HG02678 (cell line): ENCODE data around the gene PCDH9.

Source experiments
- ATAC-seq: cut with Tn5 transposase; IDR thresholded peaks from one replicate; pipeline ENCODE4 v1.9.1; 2021; ENCODE audit warnings: mild to moderate bottlenecking, moderate library complexity; ENCODE audit not compliant: unreplicated experiment

PCDH9 gene

GRCh38 chr13:67167420-67167819 lies 62.7 kb downstream of the PCDH9 start:
- ATAC-seq: no peak

- no peak for ATAC-seq
Observed at GRCh38 chr13:67161176-67161575, 69.0 kb downstream of the PCDH9 start.

- ATAC-seq: no peak
Observed at GRCh38 chr13:67158903-67159302, 71.2 kb downstream of the PCDH9 start.

- no peak for ATAC-seq
Observed at GRCh38 chr13:67156723-67157060, 73.4 kb downstream of the PCDH9 start.

GRCh38 chr13:67155898-67156722 lies 74.0 kb downstream of the PCDH9 start:
- ATAC-seq: no peak

GRCh38 chr13:67152085-67152484 lies 78.1 kb downstream of the PCDH9 start:
- no peak for ATAC-seq

GRCh38 chr13:67151652-67152051 lies 78.5 kb downstream of the PCDH9 start:
- ATAC-seq: no peak

GRCh38 chr13:67150608-67151007 lies 79.5 kb downstream of the PCDH9 start:
- ATAC-seq: no peak

- no peak for ATAC-seq
Observed at GRCh38 chr13:67148161-67148571, 82.0 kb downstream of the PCDH9 start.

- ATAC-seq: no peak
Observed at GRCh38 chr13:67147342-67148133, 82.6 kb downstream of the PCDH9 start.

- ATAC-seq: no peak
Observed at GRCh38 chr13:67146523-67147130, 83.5 kb downstream of the PCDH9 start.

- ATAC-seq: no peak
Observed at GRCh38 chr13:67145950-67146349, 84.2 kb downstream of the PCDH9 start.

- no peak for ATAC-seq
Observed at GRCh38 chr13:67143544-67144115, 86.5 kb downstream of the PCDH9 start.

GRCh38 chr13:67140006-67140405 lies 90.1 kb downstream of the PCDH9 start:
- no peak for ATAC-seq

- ATAC-seq: no peak
Observed at GRCh38 chr13:67139551-67139950, 90.6 kb downstream of the PCDH9 start.

GRCh38 chr13:67138970-67139369 lies 91.2 kb downstream of the PCDH9 start:
- no peak for ATAC-seq

GRCh38 chr13:67137044-67137735 lies 92.9 kb downstream of the PCDH9 start:
- no peak for ATAC-seq

GRCh38 chr13:67136157-67136556 lies 94.0 kb downstream of the PCDH9 start:
- no peak for ATAC-seq

- ATAC-seq: no peak
Observed at GRCh38 chr13:67135356-67135755, 94.8 kb downstream of the PCDH9 start.

- peak; percentile 51 for ATAC-seq
Observed at GRCh38 chr13:67134417-67135129, 95.6 kb downstream of the PCDH9 start.
